K562 (cell line): Measurements from ENCODE around the gene GALNT12. TPM values are rescaled to one million over a fixed set of nuclear protein-coding genes. Genes with fewer than 3 reads are reported as not detected.

Source experiments
- ATAC-seq: fragments of 200-7000 bp; cut with Tn5 transposase; 3 replicates; pipeline ENCODE4 v1.9.1; 2020; ENCODE audit warnings: moderate library complexity
- BruUV-seq: library from RNA; stranded (reverse); fragments of 400-500 nt; replicated peaks from 2 replicates; lab custom pipeline; 2021; lab: Mats Ljungman, UMichigan
- CTCF ChIA-PET: fragments of 300-600 bp; formaldehyde crosslinking; extraction: SDS; loops from one replicate; lab custom pipeline; 2021; ENCODE audit warnings: low intra/inter-chr PET ratio; lab: Yijun Ruan, JAX
- POLR2A ChIA-PET: fragments of 300-600, 350-650 bp; sonication (Branson Sonifier 250); formaldehyde crosslinking; extraction: SDS; loops from one replicate; lab custom pipeline; 2021; ENCODE audit warnings: antibody characterized with exemption, inconsistent platforms; lab: Yijun Ruan, JAX
- DNase-seq, 4 experiments: peaks; one replicate each; pipeline versions ENCODE4 v3.0.0 to v3.0.0-alpha.2; 2011 to 2018; ENCODE audit warnings: low spot score in 3 of 4, mixed read lengths in 3 of 4; ENCODE audit errors: extremely low read depth in 1 of 4
- FAIRE-seq: peaks from 2 replicates; lab custom pipeline; 2011; peaks lifted over from hg19 to GRCh38; lab: Jason Lieb, UNC
- H2AFZ ChIP-seq: 2 replicates; pipeline ENCODE4 v1.6.0; 2011; ENCODE audit warnings: low read depth, low read length, control low read depth, inconsistent platforms
- H3K27ac ChIP-seq: fragments of 200-600 bp; 3 replicates; pipeline ENCODE4 v1.8.0; 2011; ENCODE audit warnings: low read depth, mild to moderate bottlenecking, control low read depth, inconsistent platforms, low read length, moderate library complexity, mixed read lengths; ENCODE audit errors: extremely low read depth
- H3K27me3 ChIP-seq, 2 experiments: fragments of 300-600 bp in 1 of 2; 2 replicates in 1 of 2; 3 replicates in 1 of 2; pipeline versions ENCODE4 v1.6.0 to v1.8.0; 2011; ENCODE audit warnings: inconsistent platforms in 2 of 2, low read length in 2 of 2, mild to moderate bottlenecking in 1 of 2, mixed read lengths in 1 of 2, moderate library complexity in 1 of 2; ENCODE audit not compliant: control insufficient read depth in 2 of 2, insufficient read depth in 2 of 2
- H3K36me3 ChIP-seq: fragments of 300-600 bp; 3 replicates; pipeline ENCODE4 v1.8.0; 2011; ENCODE audit warnings: mild to moderate bottlenecking, low read length, inconsistent platforms; ENCODE audit not compliant: control insufficient read depth, insufficient read depth
- H3K4me1 ChIP-seq, 2 experiments: fragments of 200-600 bp in 1 of 2; replicated peaks in 1 of 2; 2 replicates in 1 of 2; 3 replicates in 1 of 2; pipeline versions ENCODE4 v1.5.1 to v1.8.0; 2011; ENCODE audit warnings: inconsistent platforms in 2 of 2, low read length in 2 of 2, mild to moderate bottlenecking in 1 of 2, mixed read lengths in 1 of 2, moderate library complexity in 1 of 2; ENCODE audit not compliant: control insufficient read depth in 2 of 2, insufficient read depth in 2 of 2
- H3K4me2 ChIP-seq: 2 replicates; pipeline ENCODE4 v1.6.1; 2011; ENCODE audit warnings: low read length, control low read depth, inconsistent platforms, mixed read lengths; ENCODE audit not compliant: insufficient read depth
- H3K4me3 ChIP-seq: fragments of 200-600 bp; sonication (generic), shearing (Covaris generic); 2 replicates; pipeline ENCODE4 v1.5.1; 2016; ENCODE audit warnings: control low read depth, inconsistent platforms
- H3K79me2 ChIP-seq: fragments of 200-600 bp; 3 replicates; pipeline ENCODE4 v1.8.0; 2011; ENCODE audit warnings: low read length, inconsistent platforms; ENCODE audit not compliant: control insufficient read depth, insufficient read depth
- H3K9ac ChIP-seq, 2 experiments: 2 replicates each; pipeline versions ENCODE4 v1.6.0 to v1.6.1; 2011; ENCODE audit warnings: low read depth in 2 of 2, low read length in 2 of 2, control low read depth in 1 of 2, inconsistent platforms in 1 of 2, mild to moderate bottlenecking in 1 of 2, mixed read lengths in 1 of 2; ENCODE audit not compliant: insufficient read depth in 1 of 2
- H3K9me1 ChIP-seq: one replicate; pipeline ENCODE4 v1.6.0; 2011; ENCODE audit warnings: inconsistent platforms, mild to moderate bottlenecking, low read length, moderate library complexity; ENCODE audit not compliant: control insufficient read depth, insufficient read depth
- H3K9me3 ChIP-seq: replicated peaks from 2 replicates; pipeline ENCODE4 v1.5.1; 2011; ENCODE audit warnings: low read depth, low read length, inconsistent platforms; ENCODE audit not compliant: control insufficient read depth, insufficient read depth
- H4K20me1 ChIP-seq: replicated peaks from 2 replicates; pipeline ENCODE4 v1.6.1; 2011; ENCODE audit warnings: low read length, inconsistent platforms, mixed read lengths; ENCODE audit not compliant: control insufficient read depth, insufficient read depth
- CEBPG ChIP-seq, 3 experiments: fragments of 200-800 bp in 1 of 3; sonication (Bioruptor generic) in 1 of 3; sonication (generic) in 1 of 3; formaldehyde crosslinking in 1 of 3; IDR thresholded peaks in 2 of 3; conservative IDR thresholded peaks in 1 of 3; 2 replicates each; pipeline versions ENCODE4 v1.6.1 to v1.8.0; 2016 to 2022; ENCODE audit warnings: missing compliant biosample characterization in 2 of 3, missing genetic modification characterization in 2 of 3, mild to moderate bottlenecking in 1 of 3, missing genetic modification reagents in 1 of 3
- JUNB ChIP-seq: fragments of 450-650 bp; formaldehyde crosslinking; conservative IDR thresholded peaks from 2 replicates; pipeline ENCODE4 v1.4.0; 2020; ENCODE audit warnings: mild to moderate bottlenecking
- PYGO2 ChIP-seq: fragments of 450-650 bp; IDR thresholded peaks from 2 replicates; pipeline ENCODE4 v1.6.1; 2016; ENCODE audit warnings: mild to moderate bottlenecking, missing genetic modification characterization, moderate library complexity, missing compliant biosample characterization
- TAF1 ChIP-seq: IDR thresholded peaks from 2 replicates; pipeline ENCODE4 v1.6.1; 2011; ENCODE audit warnings: mild to moderate bottlenecking, low read length, moderate library complexity; ENCODE audit not compliant: insufficient read depth, control insufficient read depth, severe bottlenecking; ENCODE audit errors: extremely low read depth
- THRAP3 ChIP-seq: fragments of 450-650 bp; IDR thresholded peaks from 2 replicates; pipeline ENCODE4 v1.6.1; 2016; ENCODE audit warnings: mild to moderate bottlenecking, inconsistent platforms, borderline replicate concordance
- ZNF133 ChIP-seq: fragments of 250-450 bp; sonication (Bioruptor Pico); IDR thresholded peaks from 2 replicates; pipeline ENCODE4 v1.4.0; 2020; ENCODE audit warnings: mild to moderate bottlenecking
- ZNF23 ChIP-seq: fragments of 250-450 bp; sonication (Bioruptor Pico); IDR thresholded peaks from 2 replicates; pipeline ENCODE4 v1.4.0; 2020; ENCODE audit warnings: mild to moderate bottlenecking
- ZNF354B ChIP-seq: fragments of 250-450 bp; sonication (Bioruptor Pico); IDR thresholded peaks from 2 replicates; pipeline ENCODE4 v1.4.0; 2020
- ZNF717 ChIP-seq: fragments of 250-450 bp; sonication (Bioruptor Pico); IDR thresholded peaks from 2 replicates; pipeline ENCODE4 v1.5.0; 2021
- WGBS: fragments of 100-300 bp; shearing (Covaris generic); methylation state at CpG from one replicate; pipeline ENCODE4 v1.1.6; 2016; ENCODE audit warnings: low coverage, mixed read lengths; ENCODE audit not compliant: insufficient coverage; ENCODE audit errors: missing lambda C conversion rate; 5-methylcytosine and 5-hydroxymethylcytosine counted together
- in situ Hi-C: fragments of 300-500 bp; cut with MboI; formaldehyde crosslinking; loops from 4 replicates; pipeline ENCODE4 v1.15.0; 2018; ENCODE audit warnings: inconsistent platforms, mixed read lengths
- intact Hi-C: fragments of 100-400 bp; cut with micrococcal nuclease; formaldehyde crosslinking; loops from 2 replicates; pipeline ENCODE4 v1.14.2; 2022
- polyA plus RNA-seq, 8 experiments: library from polyadenylated mRNA; depleted of rRNA in 4 of 8; stranded (reverse) in 5 of 8; unstranded in 3 of 8; fragments of >200 nt; fragmentation: Nextera tagmentation in 2 of 8; fragmentation: Illumina TruSeq in 1 of 8; extraction: Ambion mirVana in 2 of 8; extraction: Trizol in 1 of 8; gene quantifications; 2 replicates each; pipeline versions ENCODE4 v1.2.1 to v1.2.3, GENCODE V29; 2011 to 2014; ENCODE audit warnings: inconsistent platforms in 1 of 8, missing spikeins in 1 of 8
- total RNA-seq, 7 experiments: library from RNA; depleted of rRNA in 6 of 7; stranded (reverse); fragments of >200 nt in 6 of 7; fragmentation: Illumina TruSeq in 2 of 7; extraction: Trizol in 2 of 7; gene quantifications; 2 replicates each; pipeline versions ENCODE4 v1.2.1 to v1.2.3, GENCODE V29; 2011 to 2021; ENCODE audit warnings: low replicate concordance in 1 of 7
- TF ChIP-seq, protein P1 (sequence below), 2 experiments: fragments of 200-800 bp in 1 of 2; sonication (Bioruptor generic) in 1 of 2; sonication (generic) in 1 of 2; formaldehyde crosslinking in 1 of 2; IDR thresholded peaks in 1 of 2; conservative IDR thresholded peaks in 1 of 2; 2 replicates each; pipeline versions ENCODE4 v1.5.0 to v1.6.1; 2016 to 2020; ENCODE audit warnings: missing compliant biosample characterization in 1 of 2, missing genetic modification characterization in 1 of 2, missing genetic modification reagents in 1 of 2
- TF ChIP-seq, protein P2 (sequence below): sonication (generic); formaldehyde crosslinking; IDR thresholded peaks from 2 replicates; pipeline ENCODE4 v1.8.1; 2023; ENCODE audit warnings: missing genetic modification reagents, mild to moderate bottlenecking, borderline replicate concordance
- TF ChIP-seq, protein P3 (sequence below): sonication (generic); formaldehyde crosslinking; IDR thresholded peaks from 2 replicates; pipeline ENCODE4 v1.5.0; 2020; ENCODE audit warnings: missing genetic modification reagents

GALNT12 gene
- total and polyA plus RNA-seq, 9 of the 15 experiments (the other 6 are each of a cell fraction or from before 2014, with no cell fraction given) = 29.7 to 82.9 (median 44.2) TPM

DNA sequence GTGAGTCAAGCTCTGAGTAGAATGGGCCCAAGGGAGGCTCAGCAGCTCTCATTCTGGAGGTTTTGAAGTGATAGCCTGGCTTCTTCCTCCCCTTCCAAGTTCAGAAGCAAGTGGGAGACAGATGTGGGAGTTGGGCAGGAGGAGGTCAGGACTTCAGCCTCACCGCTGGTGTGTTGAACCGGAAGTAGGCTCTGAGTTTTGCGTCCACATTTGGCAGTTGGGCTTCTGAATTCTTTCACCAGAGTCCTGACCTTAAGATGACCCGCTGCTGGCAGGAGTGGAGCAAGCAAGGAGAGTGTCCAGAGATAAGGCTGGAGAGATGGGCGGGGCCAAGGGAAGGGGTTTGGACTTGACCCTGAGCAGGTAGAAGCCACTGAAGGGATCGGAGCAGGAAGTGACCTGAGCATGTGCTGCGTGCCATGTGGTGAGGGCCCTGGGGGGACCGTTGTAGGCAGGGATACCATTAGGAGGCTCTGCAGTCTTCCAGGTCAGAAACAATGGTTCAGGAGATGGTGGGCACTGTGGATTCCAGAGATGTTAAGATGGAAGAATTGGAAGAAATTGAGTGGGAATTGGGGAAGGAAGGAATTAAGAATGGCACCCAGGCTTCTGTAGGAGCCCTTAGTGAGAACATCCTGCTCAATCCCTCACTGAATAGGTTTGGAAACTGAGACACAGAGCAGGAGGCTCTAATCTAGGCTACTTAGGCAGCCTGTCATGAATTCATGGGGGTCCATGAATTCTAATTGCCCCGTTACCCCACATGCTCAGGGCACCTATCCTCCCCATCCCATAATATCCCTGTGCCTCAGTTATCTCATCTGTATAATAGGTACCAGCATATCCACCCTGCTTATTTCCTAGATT is 25.9 kb downstream of the GALNT12 start:
- H3K27ac ChIP-seq = peak overlapping the region; percentile 98
- BruUV-seq = TSS peak; percentile 79
- peaks cover 20% of the 10 kb centered on the region; the same call in 2 of the 3 replicates for H3K79me2 ChIP-seq
- peak overlapping the region; percentile 70 to 73; a peak in 3 of 4 replicates for H3K9ac ChIP-seq
- H3K27me3 ChIP-seq = no peaks in the 10 kb centered on the region
- in situ Hi-C loops (no loop called here), intact Hi-C loops (loop anchor here (1.0 to 5.0 kb wide), 2 partner anchors 25 to 36 kb away; partner anchors contain the start of gene ANKS6)
- peak; percentile 99 for FAIRE-seq
- H3K9me3 ChIP-seq = no peaks in the 10 kb centered on the region
- peak; percentile 96 for ATAC-seq
- H3K4me2 ChIP-seq = peak overlapping the region; percentile 58
- H3K4me3 ChIP-seq = peak overlapping the region; percentile 4; the same call in 1 of the 2 replicates
- ChIA-PET POLR2A (interaction anchor here (0.7 to 1.0 kb wide), 4 partner anchors 10 to 36 kb away, joined by 3 to 4 read pairs (median 3); no protein-coding TSS in a partner anchor), CTCF (no interaction called here)
- H4K20me1 ChIP-seq = no peaks in the 10 kb centered on the region
- 10% methylated on average over 9 of the region's 9 CpGs for WGBS
- peak overlapping the region; percentile 83 for H2AFZ ChIP-seq
- peaks cover 36 to 51% of the 10 kb centered on the region in 2 experiments for H3K4me1 ChIP-seq
- DNase-seq = peak; percentile 92 to 99 (median 94)
- H3K36me3 ChIP-seq = peaks cover 82% of the 10 kb centered on the region
- H3K9me1 ChIP-seq = no peaks in the 10 kb centered on the region
- TF ChIP-seq, protein P1, sequence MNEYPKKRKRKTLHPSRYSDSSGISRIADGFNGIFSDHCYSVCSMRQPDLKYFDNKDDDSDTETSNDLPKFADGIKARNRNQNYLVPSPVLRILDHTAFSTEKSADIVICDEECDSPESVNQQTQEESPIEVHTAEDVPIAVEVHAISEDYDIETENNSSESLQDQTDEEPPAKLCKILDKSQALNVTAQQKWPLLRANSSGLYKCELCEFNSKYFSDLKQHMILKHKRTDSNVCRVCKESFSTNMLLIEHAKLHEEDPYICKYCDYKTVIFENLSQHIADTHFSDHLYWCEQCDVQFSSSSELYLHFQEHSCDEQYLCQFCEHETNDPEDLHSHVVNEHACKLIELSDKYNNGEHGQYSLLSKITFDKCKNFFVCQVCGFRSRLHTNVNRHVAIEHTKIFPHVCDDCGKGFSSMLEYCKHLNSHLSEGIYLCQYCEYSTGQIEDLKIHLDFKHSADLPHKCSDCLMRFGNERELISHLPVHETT (CRISPR knock-in tag; conservative IDR thresholded peaks at IDR 0.05 in 1 of 2, IDR thresholded peaks at IDR 0.05 in 1 of 2) = peak in 1 of 2 experiments; percentile 71; a peak in 2 of 4 replicates
- no peak for TF ChIP-seq ZNF133 (CRISPR knock-in tag)
- TF ChIP-seq, protein P2, sequence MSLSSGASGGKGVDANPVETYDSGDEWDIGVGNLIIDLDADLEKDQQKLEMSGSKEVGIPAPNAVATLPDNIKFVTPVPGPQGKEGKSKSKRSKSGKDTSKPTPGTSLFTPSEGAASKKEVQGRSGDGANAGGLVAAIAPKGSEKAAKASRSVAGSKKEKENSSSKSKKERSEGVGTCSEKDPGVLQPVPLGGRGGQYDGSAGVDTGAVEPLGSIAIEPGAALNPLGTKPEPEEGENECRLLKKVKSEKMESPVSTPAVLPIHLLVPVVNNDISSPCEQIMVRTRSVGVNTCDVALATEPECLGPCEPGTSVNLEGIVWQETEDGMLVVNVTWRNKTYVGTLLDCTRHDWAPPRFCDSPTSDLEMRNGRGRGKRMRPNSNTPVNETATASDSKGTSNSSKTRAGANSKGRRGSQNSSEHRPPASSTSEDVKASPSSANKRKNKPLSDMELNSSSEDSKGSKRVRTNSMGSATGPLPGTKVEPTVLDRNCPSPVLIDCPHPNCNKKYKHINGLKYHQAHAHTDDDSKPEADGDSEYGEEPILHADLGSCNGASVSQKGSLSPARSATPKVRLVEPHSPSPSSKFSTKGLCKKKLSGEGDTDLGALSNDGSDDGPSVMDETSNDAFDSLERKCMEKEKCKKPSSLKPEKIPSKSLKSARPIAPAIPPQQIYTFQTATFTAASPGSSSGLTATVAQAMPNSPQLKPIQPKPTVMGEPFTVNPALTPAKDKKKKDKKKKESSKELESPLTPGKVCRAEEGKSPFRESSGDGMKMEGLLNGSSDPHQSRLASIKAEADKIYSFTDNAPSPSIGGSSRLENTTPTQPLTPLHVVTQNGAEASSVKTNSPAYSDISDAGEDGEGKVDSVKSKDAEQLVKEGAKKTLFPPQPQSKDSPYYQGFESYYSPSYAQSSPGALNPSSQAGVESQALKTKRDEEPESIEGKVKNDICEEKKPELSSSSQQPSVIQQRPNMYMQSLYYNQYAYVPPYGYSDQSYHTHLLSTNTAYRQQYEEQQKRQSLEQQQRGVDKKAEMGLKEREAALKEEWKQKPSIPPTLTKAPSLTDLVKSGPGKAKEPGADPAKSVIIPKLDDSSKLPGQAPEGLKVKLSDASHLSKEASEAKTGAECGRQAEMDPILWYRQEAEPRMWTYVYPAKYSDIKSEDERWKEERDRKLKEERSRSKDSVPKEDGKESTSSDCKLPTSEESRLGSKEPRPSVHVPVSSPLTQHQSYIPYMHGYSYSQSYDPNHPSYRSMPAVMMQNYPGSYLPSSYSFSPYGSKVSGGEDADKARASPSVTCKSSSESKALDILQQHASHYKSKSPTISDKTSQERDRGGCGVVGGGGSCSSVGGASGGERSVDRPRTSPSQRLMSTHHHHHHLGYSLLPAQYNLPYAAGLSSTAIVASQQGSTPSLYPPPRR (CRISPR knock-in tag) = no peak
- TF ChIP-seq, protein P3, sequence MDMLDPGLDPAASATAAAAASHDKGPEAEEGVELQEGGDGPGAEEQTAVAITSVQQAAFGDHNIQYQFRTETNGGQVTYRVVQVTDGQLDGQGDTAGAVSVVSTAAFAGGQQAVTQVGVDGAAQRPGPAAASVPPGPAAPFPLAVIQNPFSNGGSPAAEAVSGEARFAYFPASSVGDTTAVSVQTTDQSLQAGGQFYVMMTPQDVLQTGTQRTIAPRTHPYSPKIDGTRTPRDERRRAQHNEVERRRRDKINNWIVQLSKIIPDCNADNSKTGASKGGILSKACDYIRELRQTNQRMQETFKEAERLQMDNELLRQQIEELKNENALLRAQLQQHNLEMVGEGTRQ = no peak
- TF ChIP-seq ZNF717 (CRISPR knock-in tag) = no peak
- TF ChIP-seq TAF1 = peak; percentile 45
- TF ChIP-seq THRAP3 = no peak
- TF ChIP-seq JUNB (CRISPR knock-in tag) = no peak
- 0 out of 2 replicates have a peak, but pooled peaks have one; percentile 32 for TF ChIP-seq ZNF354B (CRISPR knock-in tag)
- peak; percentile 27; the same call in 1 of the 2 replicates for TF ChIP-seq CEBPG (CRISPR knock-in tag; IDR thresholded peaks at IDR 0.05)
- no peak; a peak in 1 of 4 replicates for TF ChIP-seq CEBPG (tag; conservative IDR thresholded peaks at IDR 0.05 in 1 of 2, IDR thresholded peaks at IDR 0.05 in 1 of 2)
- TF ChIP-seq PYGO2 (tag) = no peak
- TF ChIP-seq ZNF23 (CRISPR knock-in tag) = no peak
